ENCODE measurements around the gene TAS2R7. TPM values are rescaled to one million over a fixed set of nuclear protein-coding genes. Genes with fewer than 3 reads are reported as not detected.

Gene TAS2R7
- total RNA-seq, 1 experiment from 2014 or later: not detected

DNA sequence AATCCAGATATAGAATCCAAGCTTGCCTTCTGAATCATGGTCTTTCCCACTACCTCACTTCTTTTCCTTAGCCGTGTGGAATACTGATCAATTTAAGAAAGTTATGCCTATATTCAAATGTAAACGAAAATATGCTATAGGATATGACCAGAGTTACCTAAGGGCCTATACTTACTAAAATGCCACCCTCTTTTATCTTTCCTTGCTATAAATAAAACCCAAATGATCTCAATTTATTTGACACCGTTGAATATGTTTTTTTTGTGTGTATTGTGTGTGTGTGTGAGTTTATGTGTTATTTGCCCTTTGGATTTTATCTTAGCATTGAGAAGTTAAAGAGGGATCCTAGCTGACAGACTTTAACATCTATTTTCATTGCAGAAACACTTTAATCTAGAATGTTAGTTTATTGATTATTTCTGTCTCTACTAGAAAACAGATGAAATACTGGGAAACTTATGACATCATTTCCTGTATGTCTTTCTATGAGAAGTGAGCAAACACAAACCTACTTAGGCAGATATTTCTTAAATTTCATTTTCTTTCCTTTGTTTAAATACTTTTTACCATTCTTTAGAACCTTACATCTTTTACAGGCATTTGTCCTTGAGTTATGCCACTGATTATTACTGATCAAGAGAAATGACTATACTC is 9.6 kb upstream of the TAS2R7 start:
- Histone ChIP-seq H3K27ac (ENCODE audit: low read length) (no peak overlapping the region), H3K4me1 (ENCODE audit: insufficient read depth, low read length) (no peaks in the 10 kb centered on the region), H2AFZ (ENCODE audit: low read length) (no peak overlapping the region), H3F3A (ENCODE audit: low read length, unreplicated experiment) (no peaks in the 10 kb centered on the region), H3K4me2 (ENCODE audit: low read length) (no peak overlapping the region), H3K36me3 (ENCODE audit: low read depth, low read length) (no peaks in the 10 kb centered on the region), H3K9me3 (ENCODE audit: low read length) (no peaks in the 10 kb centered on the region), H3K9me2 (replicated peaks; ENCODE audit: low read length) (no peaks in the 10 kb centered on the region), H3K27me3 (ENCODE audit: low read length) (no peaks in the 10 kb centered on the region), H3K4me3 (ENCODE audit: low read length) (no peak overlapping the region), H3K79me2 (ENCODE audit: low read length) (no peaks in the 10 kb centered on the region), H3K9ac (ENCODE audit: low read length) (no peak overlapping the region), H4K20me1 (ENCODE audit: low read length) (no peaks in the 10 kb centered on the region)
- no TSS peak for BruUV-seq (replicated peaks)
- no peak for DNase-seq
- no peak for ATAC-seq
- CTCF ChIA-PET: no interaction called here
- POLR2A ChIA-PET (ENCODE audit: unreplicated experiment): no interaction called here
- intact Hi-C loops (cut with micrococcal nuclease): no loop called here
- TF ChIP-seq EZH2phosphoT487 (IDR thresholded peaks at IDR 0.05; ENCODE audit: borderline replicate concordance, low read length) (no peak), CTCF (conservative IDR thresholded peaks at IDR 0.05; ENCODE audit: low read depth, low read length) (no peak), EZH2 (IDR thresholded peaks at IDR 0.05; ENCODE audit: low read length, unreplicated experiment) (no peak)

DNA sequence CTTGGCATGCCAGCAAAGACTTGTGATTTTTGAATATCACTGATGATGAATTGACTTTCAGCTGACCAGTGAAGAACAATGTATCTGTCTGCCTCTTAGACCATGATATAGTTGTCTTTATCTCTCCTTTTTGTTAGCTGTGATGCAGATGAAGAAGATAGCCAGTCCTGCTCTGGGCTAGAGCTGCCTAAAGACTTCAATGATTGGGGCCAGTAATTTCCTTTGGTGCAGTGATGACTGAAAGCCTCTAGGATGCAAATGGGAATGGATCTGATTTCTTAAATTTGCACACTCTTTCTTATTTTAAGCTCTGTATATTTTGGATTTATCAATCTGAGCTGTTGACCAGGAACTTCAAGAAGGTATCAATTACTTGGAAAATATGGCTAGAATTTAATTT is 7.6 kb upstream of the TAS2R7 start, which contains the start of gene TAS2R9:
TSS of gene TAS2R9 (minus strand) at position 101 of the 400 bp plus-strand sequence. CDS start at position 8, 93 bp downstream.
- intact Hi-C loops (cut with micrococcal nuclease): no loop called here
- ChIA-PET CTCF (no interaction called here), POLR2A (ENCODE audit: unreplicated experiment) (no interaction called here)
- Histone ChIP-seq H3K36me3 (ENCODE audit: low read depth, low read length) (no peaks in the 10 kb centered on the region), H3K9me2 (replicated peaks; ENCODE audit: low read length) (no peaks in the 10 kb centered on the region), H3K4me3 (ENCODE audit: low read length) (no peak within 1 kb of the TSS), H2AFZ (ENCODE audit: low read length) (no peak within 1 kb of the TSS), H3K79me2 (ENCODE audit: low read length) (no peaks in the 10 kb centered on the region), H3K9ac (ENCODE audit: low read length) (no peak within 1 kb of the TSS), H3K4me1 (ENCODE audit: insufficient read depth, low read length) (no peaks in the 10 kb centered on the region), H3K9me3 (ENCODE audit: low read length) (no peaks in the 10 kb centered on the region), H3F3A (ENCODE audit: low read length, unreplicated experiment) (no peaks in the 10 kb centered on the region), H3K27ac (ENCODE audit: low read length) (no peak within 1 kb of the TSS), H3K27me3 (ENCODE audit: low read length) (no peaks in the 10 kb centered on the region), H3K4me2 (ENCODE audit: low read length) (no peak within 1 kb of the TSS), H4K20me1 (ENCODE audit: low read length) (no peaks in the 10 kb centered on the region)
- BruUV-seq (replicated peaks): no TSS peak
- ATAC-seq (no peak), DNase-seq (no peak)
- TF ChIP-seq EZH2 (IDR thresholded peaks at IDR 0.05; ENCODE audit: low read length, unreplicated experiment): no peak
- TF ChIP-seq EZH2phosphoT487 (IDR thresholded peaks at IDR 0.05; ENCODE audit: borderline replicate concordance, low read length): no peak
- TF ChIP-seq CTCF (conservative IDR thresholded peaks at IDR 0.05; ENCODE audit: low read depth, low read length): no peak

DNA sequence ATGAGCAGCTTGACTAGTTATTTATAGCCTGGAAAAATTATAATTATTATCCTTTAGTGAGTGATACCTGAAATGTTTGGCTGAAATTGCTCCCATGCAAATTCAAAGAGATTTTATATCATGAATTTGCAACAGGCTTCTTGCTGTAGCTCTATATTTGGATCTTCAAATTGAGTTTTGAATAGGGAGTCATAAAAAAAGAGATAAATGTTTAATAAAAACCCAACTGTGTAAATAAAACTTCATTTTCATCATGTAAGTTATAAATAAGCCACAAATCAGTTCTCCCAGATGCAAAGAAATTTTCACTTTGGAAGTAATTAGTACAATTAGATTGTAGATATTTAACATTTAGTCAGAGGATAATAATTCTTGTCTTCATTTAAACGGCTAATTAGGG is 4.8 kb upstream of the TAS2R7 start, which contains the start of gene TAS2R8:
TSS of gene TAS2R8 (minus strand) at position 101 of the 400 bp plus-strand sequence. CDS start 306 bp downstream, outside the sequence.
- no peaks in the 10 kb centered on the region for H3F3A ChIP-seq (ENCODE audit: low read length, unreplicated experiment)
- no peaks in the 10 kb centered on the region for H3K36me3 ChIP-seq (ENCODE audit: low read depth, low read length)
- ATAC-seq (no peak), DNase-seq (no peak)
- H3K27me3 ChIP-seq (ENCODE audit: low read length): no peaks in the 10 kb centered on the region
- intact Hi-C loops (cut with micrococcal nuclease): no loop called here
- CTCF ChIA-PET: no interaction called here
- no peaks in the 10 kb centered on the region for H3K4me1 ChIP-seq (ENCODE audit: insufficient read depth, low read length)
- no peak within 1 kb of the TSS for H3K4me2 ChIP-seq (ENCODE audit: low read length)
- no peak within 1 kb of the TSS for H3K27ac ChIP-seq (ENCODE audit: low read length)
- H3K9me3 ChIP-seq (ENCODE audit: low read length): no peaks in the 10 kb centered on the region
- no peak within 1 kb of the TSS for H3K4me3 ChIP-seq (ENCODE audit: low read length)
- no peak within 1 kb of the TSS for H2AFZ ChIP-seq (ENCODE audit: low read length)
- POLR2A ChIA-PET (ENCODE audit: unreplicated experiment): no interaction called here
- TF ChIP-seq EZH2phosphoT487 (IDR thresholded peaks at IDR 0.05; ENCODE audit: borderline replicate concordance, low read length) (no peak), CTCF (conservative IDR thresholded peaks at IDR 0.05; ENCODE audit: low read depth, low read length) (no peak), EZH2 (IDR thresholded peaks at IDR 0.05; ENCODE audit: low read length, unreplicated experiment) (no peak)
- H4K20me1 ChIP-seq (ENCODE audit: low read length): no peaks in the 10 kb centered on the region
- no peaks in the 10 kb centered on the region for H3K9me2 ChIP-seq (replicated peaks; ENCODE audit: low read length)
- no TSS peak for BruUV-seq (replicated peaks)
- H3K79me2 ChIP-seq (ENCODE audit: low read length): no peaks in the 10 kb centered on the region
- no peak within 1 kb of the TSS for H3K9ac ChIP-seq (ENCODE audit: low read length)
